ENCODE results near the gene SLC35B2. TPM values are rescaled to one million over a fixed set of nuclear protein-coding genes. Genes with fewer than 3 reads are reported as not detected.
A peak's percentile ranks its signal among the peaks of the same experiment; 100 is the strongest.

The SLC35B2 gene
- polyA plus RNA-seq, 3 donors = 17.4 to 54.0 (median 30.6) TPM

- H3K4me3 Mint-ChIP-seq = peak overlapping the region; percentile 34 to 80
- peaks cover 20% of the 10 kb centered on the region for H3K4me1 Mint-ChIP-seq
- peaks cover 61 to 72% (median 72%) of the 10 kb centered on the region in 3 donors for H3K27me3 Mint-ChIP-seq (ENCODE audit: low read depth in 3 of 3)
- no peak overlapping the region for H3K27ac Mint-ChIP-seq
- Histone ChIP-seq H3K79me2 (ENCODE audit: insufficient read depth, low read length) (no peaks in the 10 kb centered on the region), H3K27me3 (ENCODE audit: control insufficient read depth in 2 of 2, insufficient read depth in 2 of 2, low read length in 2 of 2) (peaks cover 44 to 72% of the 10 kb centered on the region in 2 donors), H3K27ac (ENCODE audit: low read depth in 1 of 2, low read length in 2 of 2) (no peak overlapping the region), H4K20me1 (ENCODE audit: insufficient read depth, low read length) (no peaks in the 10 kb centered on the region), H3K9me3 (replicated peaks in 1 of 2; ENCODE audit: control insufficient read depth in 1 of 2, insufficient read depth in 1 of 2, low read length in 2 of 2) (peaks cover 0 to 14% of the 10 kb centered on the region in 2 donors), H3K9ac (ENCODE audit: insufficient read depth, low read length, poor library complexity, severe bottlenecking) (no peak overlapping the region), H2AFZ (ENCODE audit: insufficient read depth, low read depth, low read length, poor library complexity, severe bottlenecking) (no peak overlapping the region), H3K4me3 (replicated peaks in 1 of 3; ENCODE audit: low read depth in 2 of 3, low read length in 3 of 3) (no peak overlapping the region), H3K4me1 (ENCODE audit: control insufficient read depth in 1 of 2, insufficient read depth in 2 of 2, low read length in 2 of 2) (peaks cover 15 to 21% of the 10 kb centered on the region in 2 donors), H3K4me2 (replicated peaks; ENCODE audit: extremely low read depth, low read length, poor library complexity, severe bottlenecking) (peak overlapping the region; percentile 20), H3K36me3 (replicated peaks in 1 of 2; ENCODE audit: control insufficient read depth in 1 of 2, insufficient read depth in 2 of 2, low read length in 2 of 2) (no peaks in the 10 kb centered on the region)
- peaks cover 4 to 6% of the 10 kb centered on the region in 2 donors for H3K36me3 Mint-ChIP-seq
- peaks cover 0 to 20% (median 9%) of the 10 kb centered on the region in 7 donors for H3K9me3 Mint-ChIP-seq
- TF ChIP-seq CTCF (IDR thresholded peaks at IDR 0.05) = no peak
- under 1% methylated on average over 55 of the region's 90 CpGs for WGBS (ENCODE audit: insufficient coverage)
- no peak for DNase-seq
- intact Hi-C loops (cut with micrococcal nuclease) = no loop called here
Observed at GRCh38 chr6:44270526-44271405, 13.4 kb upstream of the SLC35B2 start.

- Mint-ChIP-seq H3K4me1 (peaks cover 23% of the 10 kb centered on the region), H3K4me3 (peak within 1 kb of the TSS; percentile 43 to 85), H3K9me3 (peaks cover 0 to 19% (median 9%) of the 10 kb centered on the region in 7 donors), H3K36me3 (peaks cover 4 to 6% of the 10 kb centered on the region in 2 donors), H3K27me3 (ENCODE audit: low read depth in 3 of 3) (peaks cover 55 to 65% (median 65%) of the 10 kb centered on the region in 3 donors), H3K27ac (peak within 1 kb of the TSS in 3 of 7 donors; percentile 27 to 75 (median 31))
- no peak within 1 kb of the TSS for H3K27ac ChIP-seq (ENCODE audit: low read depth in 1 of 2, low read length in 2 of 2)
- H3K9ac ChIP-seq (ENCODE audit: insufficient read depth, low read length, poor library complexity, severe bottlenecking) = no peak within 1 kb of the TSS
- peaks cover 0 to 14% of the 10 kb centered on the region in 2 donors for H3K9me3 ChIP-seq (replicated peaks in 1 of 2; ENCODE audit: control insufficient read depth in 1 of 2, insufficient read depth in 1 of 2, low read length in 2 of 2)
- DNase-seq = no peak
- no peak within 1 kb of the TSS for H2AFZ ChIP-seq (ENCODE audit: insufficient read depth, low read depth, low read length, poor library complexity, severe bottlenecking)
- peaks cover 41 to 64% of the 10 kb centered on the region in 2 donors for H3K27me3 ChIP-seq (ENCODE audit: control insufficient read depth in 2 of 2, insufficient read depth in 2 of 2, low read length in 2 of 2)
- peaks cover 3% of the 10 kb centered on the region for H4K20me1 ChIP-seq (ENCODE audit: insufficient read depth, low read length)
- TF ChIP-seq CTCF (IDR thresholded peaks at IDR 0.05) = no peak
- H3K4me2 ChIP-seq (replicated peaks; ENCODE audit: extremely low read depth, low read length, poor library complexity, severe bottlenecking) = peak within 1 kb of the TSS; percentile 20
- H3K4me1 ChIP-seq (ENCODE audit: control insufficient read depth in 1 of 2, insufficient read depth in 2 of 2, low read length in 2 of 2) = peaks cover 16 to 20% of the 10 kb centered on the region in 2 donors
- intact Hi-C loops (cut with micrococcal nuclease) = loop anchor here (2.0 to 10.0 kb wide), 4 partner anchors 42 to 475 kb away; partner anchors contain the start of genes AARS2 (in 2 of the 2) and CDC5L (in 1 of the 2)
- H3K4me3 ChIP-seq (replicated peaks in 1 of 3; ENCODE audit: low read depth in 2 of 3, low read length in 3 of 3) = no peak within 1 kb of the TSS
- 13% methylated on average over 8 of the region's 29 CpGs for WGBS (ENCODE audit: insufficient coverage)
- H3K79me2 ChIP-seq (ENCODE audit: insufficient read depth, low read length) = peaks cover 3% of the 10 kb centered on the region
- no peaks in the 10 kb centered on the region for H3K36me3 ChIP-seq (replicated peaks in 1 of 2; ENCODE audit: control insufficient read depth in 1 of 2, insufficient read depth in 2 of 2, low read length in 2 of 2)
Observed at GRCh38 chr6:44269921-44270525, 12.7 kb upstream of the SLC35B2 start, which contains the start of gene TMEM151B. Gene TMEM151B, plus strand, starts transcription at chr6:44270450. Its CDS starts 293 bp downstream, at chr6:44270743.

Measured in CD14-positive monocyte (primary cell).